Mesenchymal stem cell (in vitro differentiated cells and primary cell): ENCODE data around the gene CEP70.

Experiments used
- DNase-seq: peaks from one replicate; pipeline ENCODE4 v3.0.0-alpha.2; 2013
- H2AFZ ChIP-seq: one replicate; pipeline ENCODE4 v1.6.1; 2013; ENCODE audit warnings: low read depth, mild to moderate bottlenecking, control low read depth, inconsistent platforms, low read length, moderate library complexity
- H2AK5ac ChIP-seq: 2 replicates; pipeline ENCODE4 v1.6.1; 2013; ENCODE audit warnings: low read length, moderate library complexity, mild to moderate bottlenecking, inconsistent platforms; ENCODE audit not compliant: severe bottlenecking
- H2BK120ac ChIP-seq: one replicate; pipeline ENCODE4 v1.6.1; 2013; ENCODE audit warnings: low read depth, mild to moderate bottlenecking, inconsistent platforms, low read length, moderate library complexity
- H2BK12ac ChIP-seq, 2 experiments: one replicate each; pipeline ENCODE4 v1.6.1; 2013; ENCODE audit warnings: inconsistent platforms in 2 of 2, low read length in 2 of 2, mild to moderate bottlenecking in 2 of 2, moderate library complexity in 2 of 2, control low read depth in 1 of 2
- H2BK15ac ChIP-seq: one replicate; pipeline ENCODE4 v1.6.1; 2013; ENCODE audit warnings: mild to moderate bottlenecking, low read depth, inconsistent platforms; ENCODE audit not compliant: poor library complexity, severe bottlenecking
- H2BK5ac ChIP-seq: 2 replicates; pipeline ENCODE4 v1.6.1; 2013; ENCODE audit warnings: low read depth, mild to moderate bottlenecking, low read length, control low read depth, inconsistent platforms; ENCODE audit not compliant: poor library complexity, severe bottlenecking
- H3K14ac ChIP-seq, 2 experiments: one replicate each; pipeline ENCODE4 v1.6.1; 2013; ENCODE audit warnings: inconsistent platforms in 2 of 2, low read length in 2 of 2, control low read depth in 1 of 2, mild to moderate bottlenecking in 1 of 2, moderate library complexity in 1 of 2
- H3K18ac ChIP-seq, 2 experiments: one replicate each; pipeline ENCODE4 v1.6.1; 2013; ENCODE audit warnings: inconsistent platforms in 2 of 2, low read length in 2 of 2, control low read depth in 1 of 2, low read depth in 1 of 2, mild to moderate bottlenecking in 1 of 2
- H3K23ac ChIP-seq, 2 experiments: one replicate each; pipeline ENCODE4 v1.6.1; 2013; ENCODE audit warnings: inconsistent platforms in 2 of 2, low read length in 2 of 2, mild to moderate bottlenecking in 2 of 2, moderate library complexity in 2 of 2, control low read depth in 1 of 2
- H3K27ac ChIP-seq: 2 replicates; pipeline ENCODE4 v1.5.1; 2013; ENCODE audit warnings: mild to moderate bottlenecking, moderate library complexity, low read length, control low read depth, inconsistent platforms; ENCODE audit not compliant: poor library complexity, severe bottlenecking
- H3K27me3 ChIP-seq, 2 experiments: 2 replicates each; pipeline versions ENCODE4 v1.6.1 to v1.7.0; 2013; ENCODE audit warnings: low read length in 2 of 2, mild to moderate bottlenecking in 2 of 2, moderate library complexity in 2 of 2, control low read depth in 1 of 2, inconsistent platforms in 1 of 2; ENCODE audit not compliant: control insufficient read depth in 1 of 2, insufficient read depth in 1 of 2
- H3K36me3 ChIP-seq, 2 experiments: 2 replicates each; pipeline versions ENCODE4 v1.6.1 to v1.7.0; 2013; ENCODE audit warnings: low read length in 2 of 2, control low read depth in 1 of 2, inconsistent platforms in 1 of 2, low read depth in 1 of 2, mild to moderate bottlenecking in 1 of 2; ENCODE audit not compliant: insufficient read depth in 2 of 2, control insufficient read depth in 1 of 2
- H3K4ac ChIP-seq, 2 experiments: one replicate each; pipeline ENCODE4 v1.6.1; 2013; ENCODE audit warnings: inconsistent platforms in 2 of 2, low read length in 2 of 2, mild to moderate bottlenecking in 2 of 2, moderate library complexity in 2 of 2, control low read depth in 1 of 2, low read depth in 1 of 2
- H3K4me1 ChIP-seq: 2 replicates; pipeline ENCODE4 v1.6.1; 2013; ENCODE audit warnings: low read depth, low read length, control low read depth; ENCODE audit not compliant: control insufficient read depth, insufficient read depth
- H3K4me2 ChIP-seq: 2 replicates; pipeline ENCODE4 v1.6.1; 2013; ENCODE audit warnings: low read length, mild to moderate bottlenecking, inconsistent platforms; ENCODE audit not compliant: poor library complexity, severe bottlenecking
- H3K4me3 ChIP-seq, 2 experiments: 2 replicates each; pipeline versions ENCODE4 v1.5.1 to v1.7.0; 2013; ENCODE audit warnings: low read length in 2 of 2, mild to moderate bottlenecking in 2 of 2, control low read depth in 1 of 2, low read depth in 1 of 2; ENCODE audit not compliant: insufficient read depth in 1 of 2
- H3K79me1 ChIP-seq: replicated peaks from 2 replicates; pipeline ENCODE4 v1.6.1; 2013; ENCODE audit warnings: mild to moderate bottlenecking, control low read depth, low read length, inconsistent platforms; ENCODE audit not compliant: poor library complexity, severe bottlenecking
- H3K9ac ChIP-seq: 2 replicates; pipeline ENCODE4 v1.7.0; 2013; ENCODE audit warnings: mild to moderate bottlenecking, low read length, moderate library complexity
- H3K9me3 ChIP-seq: 2 replicates; pipeline ENCODE4 v1.7.0; 2013; ENCODE audit warnings: mild to moderate bottlenecking, low read length; ENCODE audit not compliant: control insufficient read depth
- H4K8ac ChIP-seq: one replicate; pipeline ENCODE4 v1.6.1; 2013; ENCODE audit warnings: inconsistent platforms, mild to moderate bottlenecking, low read length, moderate library complexity
- H4K91ac ChIP-seq: one replicate; pipeline ENCODE4 v1.6.1; 2013; ENCODE audit warnings: mild to moderate bottlenecking, low read length, inconsistent platforms
- whole genome bisulfite sequencing: methylation state at CpG from one replicate; pipeline ENCODE4 v1.1.7; 2013; ENCODE audit warnings: mixed read lengths; 5-methylcytosine and 5-hydroxymethylcytosine counted together

The CEP70 gene

GRCh38 chr3:138498991-138499390 lies 95.1 kb downstream of the CEP70 start:
- no peak for DNase-seq
- no peak overlapping the region for H3K4me3 ChIP-seq
- H3K9ac ChIP-seq: no peak overlapping the region
- H2BK12ac ChIP-seq: no peak overlapping the region
- H3K4me1 ChIP-seq: no peaks in the 10 kb centered on the region
- no peak overlapping the region for H2AK5ac ChIP-seq
- H3K27me3 ChIP-seq: no peaks in the 10 kb centered on the region
- H3K4me2 ChIP-seq: no peak overlapping the region
- no peaks in the 10 kb centered on the region for H3K79me1 ChIP-seq
- H4K8ac ChIP-seq: no peak overlapping the region
- H2BK120ac ChIP-seq: no peak overlapping the region
- no peak overlapping the region for H3K18ac ChIP-seq
- H2AFZ ChIP-seq: no peak overlapping the region
- no peak overlapping the region for H2BK15ac ChIP-seq
- no peak overlapping the region for H3K4ac ChIP-seq
- H4K91ac ChIP-seq: no peak overlapping the region
- H3K36me3 ChIP-seq: peaks cover 0 to 6% of the 10 kb centered on the region in 2 experiments
- H3K9me3 ChIP-seq: no peaks in the 10 kb centered on the region
- no peak overlapping the region for H2BK5ac ChIP-seq
- H3K23ac ChIP-seq: no peak overlapping the region
- no peak overlapping the region for H3K27ac ChIP-seq
- no peak overlapping the region for H3K14ac ChIP-seq

DNA sequence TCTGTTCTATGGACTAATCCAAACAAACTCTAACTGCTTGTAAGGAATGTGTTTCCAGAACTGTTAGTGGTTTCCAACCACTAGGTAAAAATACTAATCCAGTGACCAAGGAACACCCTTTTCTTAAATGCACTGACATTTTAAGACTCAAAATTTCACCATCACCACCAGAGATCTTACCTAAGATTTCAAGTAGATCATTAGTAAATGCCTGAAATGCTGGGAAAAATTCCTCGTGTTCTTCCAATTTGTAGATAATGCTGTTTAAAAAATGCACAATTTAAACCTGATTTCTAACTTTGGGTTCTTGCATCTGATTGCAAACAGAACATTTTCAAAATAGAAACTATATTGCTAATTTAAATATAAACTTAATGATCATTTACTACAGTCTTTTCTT lies 96.2 kb downstream of the CEP70 start:
- Histone ChIP-seq H4K91ac (no peak overlapping the region), H3K9ac (no peak overlapping the region), H2BK12ac (no peak overlapping the region), H3K18ac (no peak overlapping the region), H3K27ac (no peak overlapping the region), H2BK120ac (no peak overlapping the region), H3K14ac (no peak overlapping the region), H2BK15ac (no peak overlapping the region), H3K4ac (no peak overlapping the region), H3K9me3 (no peaks in the 10 kb centered on the region), H3K4me2 (no peak overlapping the region), H2AK5ac (no peak overlapping the region), H2BK5ac (no peak overlapping the region), H3K4me1 (no peaks in the 10 kb centered on the region), H4K8ac (no peak overlapping the region), H3K36me3 (peaks cover 6% of the 10 kb centered on the region in 2 experiments), H3K27me3 (no peaks in the 10 kb centered on the region), H3K23ac (no peak overlapping the region), H3K79me1 (no peaks in the 10 kb centered on the region), H2AFZ (no peak overlapping the region), H3K4me3 (no peak overlapping the region)
- no CpG with 5 or more reads among the region's 1 CpG for WGBS
- DNase-seq: no peak

DNA sequence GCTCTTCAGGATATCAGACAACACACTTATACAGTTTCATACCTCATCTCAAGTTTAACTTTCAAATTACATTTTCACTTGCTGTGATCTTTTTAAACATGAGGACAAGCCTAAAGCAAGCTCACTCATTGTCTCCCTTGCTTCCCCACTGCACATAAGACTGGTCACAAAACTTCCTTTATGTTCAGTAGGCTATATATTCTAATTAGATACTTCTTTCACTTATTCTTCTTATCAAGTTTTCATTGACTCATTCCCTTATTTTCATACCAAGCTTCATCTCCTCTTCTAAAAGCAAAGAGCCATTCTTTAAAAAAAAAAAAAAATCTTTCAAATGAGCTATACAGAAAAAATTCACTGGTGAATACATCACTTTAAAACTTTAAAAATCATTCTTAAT lies 97.0 kb downstream of the CEP70 start:
- H4K91ac ChIP-seq: no peak overlapping the region
- H3K9me3 ChIP-seq: no peaks in the 10 kb centered on the region
- peaks cover 6 to 9% of the 10 kb centered on the region in 2 experiments for H3K36me3 ChIP-seq
- H2AFZ ChIP-seq: no peak overlapping the region
- no peak overlapping the region for H2BK12ac ChIP-seq
- H2AK5ac ChIP-seq: no peak overlapping the region
- no peak overlapping the region for H3K18ac ChIP-seq
- H3K27me3 ChIP-seq: no peaks in the 10 kb centered on the region
- no peak overlapping the region for H3K4ac ChIP-seq
- no peak overlapping the region for H3K23ac ChIP-seq
- H3K4me2 ChIP-seq: no peak overlapping the region
- no peak overlapping the region for H3K9ac ChIP-seq
- no peak overlapping the region for H2BK5ac ChIP-seq
- no peak overlapping the region for H2BK120ac ChIP-seq
- no peaks in the 10 kb centered on the region for H3K79me1 ChIP-seq
- no peak overlapping the region for H4K8ac ChIP-seq
- H3K27ac ChIP-seq: no peak overlapping the region
- H3K4me3 ChIP-seq: no peak overlapping the region
- no peak for DNase-seq
- H3K4me1 ChIP-seq: no peaks in the 10 kb centered on the region
- no peak overlapping the region for H2BK15ac ChIP-seq
- H3K14ac ChIP-seq: no peak overlapping the region

- no peak overlapping the region for H4K91ac ChIP-seq
- no peak overlapping the region for H2AK5ac ChIP-seq
- no peak overlapping the region for H3K14ac ChIP-seq
- no peak overlapping the region for H4K8ac ChIP-seq
- H3K4me2 ChIP-seq: no peak overlapping the region
- H3K23ac ChIP-seq: no peak overlapping the region
- WGBS: 100% methylated on average over 2 of the region's 2 CpGs
- H3K36me3 ChIP-seq: peaks cover 6 to 12% of the 10 kb centered on the region in 2 experiments
- H3K4ac ChIP-seq: no peak overlapping the region
- H3K4me1 ChIP-seq: no peaks in the 10 kb centered on the region
- H3K4me3 ChIP-seq: no peak overlapping the region
- H2AFZ ChIP-seq: no peak overlapping the region
- H3K27ac ChIP-seq: no peak overlapping the region
- H2BK12ac ChIP-seq: no peak overlapping the region
- no peak overlapping the region for H3K18ac ChIP-seq
- DNase-seq: no peak
- H2BK120ac ChIP-seq: no peak overlapping the region
- H3K27me3 ChIP-seq: no peaks in the 10 kb centered on the region
- no peak overlapping the region for H3K9ac ChIP-seq
- H2BK15ac ChIP-seq: no peak overlapping the region
- no peak overlapping the region for H2BK5ac ChIP-seq
- H3K79me1 ChIP-seq: no peaks in the 10 kb centered on the region
- no peaks in the 10 kb centered on the region for H3K9me3 ChIP-seq
Measured at GRCh38 chr3:138496436-138496835, 97.6 kb downstream of the CEP70 start.
